Endothelial cell (in vitro differentiated cells): ENCODE results near the gene KMT5C. TPM values are rescaled to one million over a fixed set of nuclear protein-coding genes. Genes with fewer than 3 reads are reported as not detected.

ENCODE experiments used
- DNase-seq: peaks from one replicate; pipeline ENCODE4 v3.0.0; 2021; ENCODE audit warnings: low spot score
- H3K27ac Mint-ChIP-seq: one replicate; pipeline ENCODE4 v1.8.0; 2021; ENCODE audit warnings: mixed read lengths, inconsistent platforms; ENCODE audit not compliant: unreplicated experiment
- H3K27me3 Mint-ChIP-seq: one replicate; pipeline ENCODE4 v1.8.0; 2021; ENCODE audit warnings: mild to moderate bottlenecking, moderate library complexity, mixed read lengths, inconsistent platforms; ENCODE audit not compliant: unreplicated experiment
- H3K36me3 Mint-ChIP-seq: one replicate; pipeline ENCODE4 v1.8.0; 2021; ENCODE audit warnings: mild to moderate bottlenecking, low read depth, mixed read lengths, inconsistent platforms; ENCODE audit not compliant: unreplicated experiment
- H3K4me1 Mint-ChIP-seq: one replicate; pipeline ENCODE4 v1.8.0; 2021; ENCODE audit warnings: mild to moderate bottlenecking, mixed read lengths, inconsistent platforms; ENCODE audit not compliant: unreplicated experiment
- H3K4me3 Mint-ChIP-seq: one replicate; pipeline ENCODE4 v1.8.0; 2021; ENCODE audit warnings: mild to moderate bottlenecking, mixed read lengths, inconsistent platforms; ENCODE audit not compliant: unreplicated experiment
- H3K9me3 Mint-ChIP-seq: one replicate; pipeline ENCODE4 v1.8.0; 2021; ENCODE audit warnings: mixed read lengths, inconsistent platforms; ENCODE audit not compliant: unreplicated experiment
- CTCF ChIP-seq: fragments of 200-600 bp; sonication (generic); IDR thresholded peaks from one replicate; pipeline ENCODE4 v1.5.0; 2021; ENCODE audit warnings: antibody characterized with exemption; ENCODE audit not compliant: unreplicated experiment
- total RNA-seq: library from RNA; stranded (reverse); fragmentation: NEBNext Ultra II Directional; extraction: Animal tissue kit (Norgen Biotek cat#: 25700); gene quantifications from one replicate; pipeline ENCODE4 v1.2.1, GENCODE V29; 2021; ENCODE audit not compliant: unreplicated experiment

The KMT5C gene
- total RNA-seq, 1 donor from 2014 or later, result 18.4 TPM

GRCh38 chr19:55341595-55342531, 2.2 kb downstream of the KMT5C start:
- Mint-ChIP-seq H3K4me3 (peak overlapping the region; percentile 79), H3K27ac (peak overlapping the region; percentile 77), H3K36me3 (peaks cover 4% of the 10 kb centered on the region), H3K4me1 (peaks cover 5% of the 10 kb centered on the region), H3K27me3 (peaks cover 18% of the 10 kb centered on the region), H3K9me3 (no peaks in the 10 kb centered on the region)
- no peak for TF ChIP-seq CTCF
- DNase-seq, result no peak

GRCh38 chr19:55344444-55344843, 4.8 kb downstream of the KMT5C start:
- Mint-ChIP-seq H3K4me3 (no peak overlapping the region), H3K27ac (no peak overlapping the region)

GRCh38 chr19:55345101-55345817, 5.6 kb downstream of the KMT5C start:
- peak overlapping the region; percentile 13 for H3K27ac Mint-ChIP-seq
- no peak for TF ChIP-seq CTCF
- peaks cover 4% of the 10 kb centered on the region for H3K36me3 Mint-ChIP-seq
- no peak overlapping the region for H3K4me3 Mint-ChIP-seq
- H3K9me3 Mint-ChIP-seq, result no peaks in the 10 kb centered on the region
- no peak for DNase-seq
- peaks cover 6% of the 10 kb centered on the region for H3K4me1 Mint-ChIP-seq
- peaks cover 11% of the 10 kb centered on the region for H3K27me3 Mint-ChIP-seq

More at GRCh38 chr19:55344444-55344843, 4.8 kb downstream of the KMT5C start:
- Mint-ChIP-seq H3K36me3 (peaks cover 4% of the 10 kb centered on the region), H3K9me3 (no peaks in the 10 kb centered on the region), H3K27me3 (peaks cover 14% of the 10 kb centered on the region), H3K4me1 (peaks cover 6% of the 10 kb centered on the region)
- no peak for TF ChIP-seq CTCF
- no peak for DNase-seq

- Mint-ChIP-seq H3K4me3 (no peak overlapping the region), H3K36me3 (peaks cover 4% of the 10 kb centered on the region), H3K4me1 (peaks cover 6% of the 10 kb centered on the region), H3K27ac (no peak overlapping the region), H3K27me3 (peaks cover 13% of the 10 kb centered on the region), H3K9me3 (no peaks in the 10 kb centered on the region)
- TF ChIP-seq CTCF, result no peak
- no peak for DNase-seq
Observed at GRCh38 chr19:55345818-55346724, 6.4 kb downstream of the KMT5C start.
